Stimulated activated CD4-positive, alpha-beta T cell treated with anti-CD3 and anti-CD28 coated beads, Interleukin-1b, Interleukin-23, amount 100 ng/mL, for 24 hours (primary cell): ENCODE measurements around the gene FANCC.
"Not testable (repeated sequence)": the region's sequence is repeated elsewhere in the genome, so short reads cannot be mapped to it uniquely, and the experiment has no call there.

Source experiments
- DNase-seq, 4 experiments: peaks; one replicate each; pipeline ENCODE4 v3.0.0-alpha.2; 2020; ENCODE audit warnings: low read depth in 4 of 4, low spot score in 1 of 4

FANCC gene

GRCh38 chr9:95284162-95285080 lies 33.1 kb downstream of the FANCC start:
- no peak for DNase-seq

- no peak for DNase-seq
Observed at GRCh38 chr9:95283673-95284072, 33.8 kb downstream of the FANCC start.

- DNase-seq, result no peak
Observed at GRCh38 chr9:95282332-95282731, 35.2 kb downstream of the FANCC start.

- no peak for DNase-seq
Observed at GRCh38 chr9:95280745-95281144, 36.8 kb downstream of the FANCC start.

- no peak for DNase-seq
Observed at GRCh38 chr9:95277509-95277908, 40.0 kb downstream of the FANCC start.

GRCh38 chr9:95276395-95276954 lies 41.0 kb downstream of the FANCC start:
- DNase-seq, result no peak

- not testable (repeated sequence) for DNase-seq
Observed at GRCh38 chr9:95274160-95274559, 43.3 kb downstream of the FANCC start.

GRCh38 chr9:95273369-95274022 lies 44.0 kb downstream of the FANCC start:
- DNase-seq, result no peak

GRCh38 chr9:95272830-95273229 lies 44.7 kb downstream of the FANCC start:
- DNase-seq, result no peak

- DNase-seq, result no peak
Observed at GRCh38 chr9:95270790-95271189, 46.7 kb downstream of the FANCC start.

GRCh38 chr9:95269803-95270773 lies 47.4 kb downstream of the FANCC start:
- DNase-seq, result not testable (repeated sequence)

GRCh38 chr9:95268681-95269080 lies 48.8 kb downstream of the FANCC start:
- no peak for DNase-seq

- DNase-seq, result no peak
Observed at GRCh38 chr9:95266649-95267048, 50.9 kb downstream of the FANCC start.

- no peak for DNase-seq
Observed at GRCh38 chr9:95265960-95266359, 51.5 kb downstream of the FANCC start.

GRCh38 chr9:95264954-95265615 lies 52.4 kb downstream of the FANCC start:
- no peak for DNase-seq

GRCh38 chr9:95261890-95262289 lies 55.6 kb downstream of the FANCC start:
- DNase-seq, result no peak

- no peak for DNase-seq
Observed at GRCh38 chr9:95250462-95251221, 66.9 kb downstream of the FANCC start.

GRCh38 chr9:95249986-95250385 lies 67.5 kb downstream of the FANCC start:
- no peak for DNase-seq

GRCh38 chr9:95246547-95246946 lies 71.0 kb downstream of the FANCC start:
- DNase-seq, result no peak

GRCh38 chr9:95242613-95243012 lies 74.9 kb downstream of the FANCC start:
- DNase-seq, result no peak
